HFFc6 (cell line): ENCODE measurements around the gene GLG1. TPM values are rescaled to one million over a fixed set of nuclear protein-coding genes. Genes with fewer than 3 reads are reported as not detected.
A peak's percentile ranks its signal among the peaks of the same experiment; 100 is the strongest.
"Not testable (repeated sequence)": the region's sequence is repeated elsewhere in the genome, so short reads cannot be mapped to it uniquely, and the experiment has no call there.

Experiments used
- DNase-seq: peaks from one replicate; pipeline ENCODE4 v3.0.0-alpha.2; 2018
- H3K27ac Mint-ChIP-seq: 2 replicates; pipeline ENCODE4 v1.8.0; 2020; ENCODE audit warnings: mild to moderate bottlenecking, mixed read lengths
- H3K27me3 Mint-ChIP-seq: 2 replicates; pipeline ENCODE4 v1.8.0; 2021; ENCODE audit warnings: mild to moderate bottlenecking, moderate library complexity, mixed read lengths; ENCODE audit not compliant: insufficient read depth
- H3K36me3 Mint-ChIP-seq: 2 replicates; pipeline ENCODE4 v1.8.0; 2021; ENCODE audit warnings: low read depth, mixed read lengths
- H3K4me1 Mint-ChIP-seq: 2 replicates; pipeline ENCODE4 v1.8.0; 2020; ENCODE audit warnings: low read depth, mixed read lengths
- H3K4me3 Mint-ChIP-seq: 2 replicates; pipeline ENCODE4 v1.8.0; 2020; ENCODE audit warnings: mild to moderate bottlenecking, moderate library complexity, mixed read lengths
- H3K9me3 Mint-ChIP-seq: 2 replicates; pipeline ENCODE4 v1.8.0; 2020; ENCODE audit warnings: mild to moderate bottlenecking, mixed read lengths
- total RNA-seq, 6 experiments: library from RNA; stranded (reverse); fragmentation: NEBNext Ultra II Directional; extraction: Animal tissue kit (Norgen Biotek cat#: 25700); gene quantifications; 2 replicates in 1 of 6; 3 replicates in 5 of 6; pipeline ENCODE4 v1.2.3, GENCODE V29; 2021
- TF ChIP-seq, protein P1 (sequence below): fragments of 200-600 bp; sonication (generic); IDR thresholded peaks from 2 replicates; pipeline ENCODE4 v1.5.0; 2021; ENCODE audit warnings: antibody characterized with exemption, mild to moderate bottlenecking

GLG1 gene
- total RNA-seq, 6 experiments from 2014 or later: 149 to 167 (median 161) TPM

DNA sequence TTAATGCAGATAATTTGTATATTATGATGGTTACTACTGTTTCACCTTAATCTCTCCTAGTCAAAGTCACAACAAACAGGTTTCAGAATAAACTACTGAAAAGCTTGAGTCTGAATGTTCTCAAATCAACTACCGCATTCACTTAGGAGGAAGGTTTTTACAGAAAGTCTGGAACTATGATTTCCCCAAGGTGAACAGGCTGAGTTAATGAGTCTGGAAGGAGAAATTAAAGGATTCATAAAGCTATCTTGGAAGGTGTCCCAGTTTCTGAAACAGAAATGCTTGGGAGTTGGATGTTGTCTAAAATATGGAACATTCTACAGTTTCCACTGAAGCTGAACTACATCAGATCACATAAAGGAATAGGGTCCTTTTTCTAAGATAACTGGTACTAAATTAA, 69.2 kb downstream of the GLG1 start:
- H3K36me3 Mint-ChIP-seq, H3K27me3 Mint-ChIP-seq, H3K4me3 Mint-ChIP-seq, H3K9me3 Mint-ChIP-seq, H3K27ac Mint-ChIP-seq, DNase-seq: not testable (repeated sequence)
- peaks cover 11% of the 10 kb centered on the region for H3K4me1 Mint-ChIP-seq

DNA sequence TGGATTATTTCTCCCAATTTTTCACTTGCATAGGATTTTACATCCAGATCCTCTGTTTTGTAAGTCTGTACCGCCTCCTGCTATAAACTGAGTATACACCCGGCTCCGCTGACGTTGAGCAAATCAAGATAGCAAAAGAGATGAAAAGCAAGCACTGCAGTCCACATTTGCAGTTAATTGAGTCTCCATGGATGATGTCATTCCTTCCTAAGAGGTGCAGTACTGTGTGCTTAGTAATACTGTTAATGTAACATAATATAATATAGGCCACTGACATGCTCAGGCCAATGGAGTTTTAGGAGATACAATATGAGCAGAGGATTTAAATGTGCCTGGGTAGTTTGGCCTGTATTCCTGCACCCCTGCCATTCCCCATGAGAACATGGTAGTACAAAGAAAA, 72.3 kb downstream of the GLG1 start:
- H3K4me1 Mint-ChIP-seq: peaks cover 11% of the 10 kb centered on the region
- H3K27me3 Mint-ChIP-seq: not testable (repeated sequence)

DNA sequence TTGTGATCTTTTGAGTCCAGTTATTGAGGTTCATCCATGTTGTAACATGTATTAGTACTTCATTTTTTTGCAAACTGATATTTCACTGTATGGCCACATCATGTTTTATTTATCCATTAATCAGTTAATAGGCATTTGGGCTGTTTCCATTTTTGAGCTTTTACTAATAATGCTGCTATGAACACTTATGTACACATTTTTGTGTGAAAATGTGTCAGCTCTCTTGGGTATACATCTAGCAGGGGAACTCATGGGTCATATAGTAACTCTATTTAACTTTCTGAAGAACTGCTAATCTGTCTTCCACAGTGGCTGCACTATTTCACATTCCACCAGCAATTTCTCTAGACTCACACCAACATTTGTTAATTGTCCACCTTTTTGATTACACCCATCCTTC, 82.0 kb downstream of the GLG1 start:
- Mint-ChIP-seq H3K27me3 (no peaks in the 10 kb centered on the region), H3K27ac (no peak overlapping the region), H3K4me3 (no peak overlapping the region), H3K36me3 (peaks cover 16% of the 10 kb centered on the region), H3K4me1 (peaks cover 25% of the 10 kb centered on the region), H3K9me3 (no peaks in the 10 kb centered on the region)
- TF ChIP-seq, protein P1, sequence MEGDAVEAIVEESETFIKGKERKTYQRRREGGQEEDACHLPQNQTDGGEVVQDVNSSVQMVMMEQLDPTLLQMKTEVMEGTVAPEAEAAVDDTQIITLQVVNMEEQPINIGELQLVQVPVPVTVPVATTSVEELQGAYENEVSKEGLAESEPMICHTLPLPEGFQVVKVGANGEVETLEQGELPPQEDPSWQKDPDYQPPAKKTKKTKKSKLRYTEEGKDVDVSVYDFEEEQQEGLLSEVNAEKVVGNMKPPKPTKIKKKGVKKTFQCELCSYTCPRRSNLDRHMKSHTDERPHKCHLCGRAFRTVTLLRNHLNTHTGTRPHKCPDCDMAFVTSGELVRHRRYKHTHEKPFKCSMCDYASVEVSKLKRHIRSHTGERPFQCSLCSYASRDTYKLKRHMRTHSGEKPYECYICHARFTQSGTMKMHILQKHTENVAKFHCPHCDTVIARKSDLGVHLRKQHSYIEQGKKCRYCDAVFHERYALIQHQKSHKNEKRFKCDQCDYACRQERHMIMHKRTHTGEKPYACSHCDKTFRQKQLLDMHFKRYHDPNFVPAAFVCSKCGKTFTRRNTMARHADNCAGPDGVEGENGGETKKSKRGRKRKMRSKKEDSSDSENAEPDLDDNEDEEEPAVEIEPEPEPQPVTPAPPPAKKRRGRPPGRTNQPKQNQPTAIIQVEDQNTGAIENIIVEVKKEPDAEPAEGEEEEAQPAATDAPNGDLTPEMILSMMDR: no peak
- no peak for DNase-seq

More for the DNA sequence above, 72.3 kb downstream of the GLG1 start:
- not testable (repeated sequence) for H3K27ac Mint-ChIP-seq, H3K4me3 Mint-ChIP-seq, H3K36me3 Mint-ChIP-seq, H3K9me3 Mint-ChIP-seq
- peak; percentile 21 for DNase-seq

DNA sequence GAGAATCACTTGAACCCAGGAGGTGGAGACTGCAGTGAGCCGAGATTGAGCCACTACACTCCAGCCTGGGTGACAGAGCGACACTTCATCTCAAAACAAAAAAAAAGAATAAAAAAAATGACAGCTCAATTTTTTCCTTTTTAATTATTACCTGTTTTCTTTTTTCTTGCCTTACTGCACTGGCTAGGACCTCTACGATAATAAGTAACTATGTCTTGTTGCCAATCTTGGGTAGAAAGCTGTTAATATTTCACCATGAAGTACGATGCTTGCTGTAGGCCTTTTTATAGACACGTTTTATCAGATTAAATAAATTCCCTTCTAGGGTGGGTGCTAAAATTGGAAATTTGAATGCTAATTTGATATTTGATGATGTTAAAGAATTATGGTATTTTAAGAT, 82.8 kb downstream of the GLG1 start:
- TF ChIP-seq, protein P1: no peak
- H3K9me3 Mint-ChIP-seq: no peaks in the 10 kb centered on the region
- H3K4me1 Mint-ChIP-seq: peaks cover 28% of the 10 kb centered on the region
- no peak overlapping the region for H3K27ac Mint-ChIP-seq
- H3K27me3 Mint-ChIP-seq: no peaks in the 10 kb centered on the region
- H3K4me3 Mint-ChIP-seq: no peak overlapping the region
- no peak for DNase-seq
- peaks cover 21% of the 10 kb centered on the region for H3K36me3 Mint-ChIP-seq

DNA sequence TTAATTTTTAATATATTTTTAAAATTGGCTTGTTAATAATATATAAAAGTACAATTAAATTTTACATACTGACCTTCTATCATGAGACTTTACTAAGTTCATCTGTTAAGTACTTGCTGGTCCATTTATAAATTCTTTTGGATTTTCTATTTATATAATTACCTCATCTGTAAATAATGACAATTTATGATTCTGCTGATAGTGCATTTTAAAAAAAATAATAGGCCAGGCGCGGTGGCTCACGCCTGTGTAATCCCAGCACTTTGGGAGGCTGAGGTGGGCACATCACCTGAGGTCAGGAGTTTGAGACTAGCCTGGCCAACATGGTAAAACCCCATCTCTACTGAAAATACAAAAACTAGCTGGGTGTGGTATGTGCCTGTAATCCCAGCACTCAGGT, 83.2 kb downstream of the GLG1 start:
- peaks cover 21% of the 10 kb centered on the region for H3K36me3 Mint-ChIP-seq
- not testable (repeated sequence) for H3K4me3 Mint-ChIP-seq, H3K9me3 Mint-ChIP-seq, H3K27ac Mint-ChIP-seq, H3K27me3 Mint-ChIP-seq, DNase-seq
- peaks cover 28% of the 10 kb centered on the region for H3K4me1 Mint-ChIP-seq

DNA sequence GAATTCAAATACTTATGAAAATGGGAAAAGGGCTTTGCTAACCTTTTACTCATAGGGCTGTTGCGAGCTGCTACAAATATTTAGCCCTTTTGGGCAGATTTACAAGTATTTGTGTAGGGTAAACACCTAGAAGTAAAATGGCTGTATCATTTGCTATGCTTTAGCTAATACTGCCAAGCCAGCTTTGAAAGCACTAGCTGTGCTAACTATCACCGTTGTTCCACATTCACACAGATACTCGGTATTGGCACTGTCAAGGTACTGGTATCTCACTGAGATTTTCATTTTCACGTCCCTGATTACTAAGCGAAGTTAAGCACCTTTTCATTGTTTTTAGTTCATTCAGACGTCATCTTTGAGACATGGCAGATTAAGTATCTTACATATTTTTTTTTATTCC, 84.8 kb downstream of the GLG1 start:
- Mint-ChIP-seq H3K27ac (peak overlapping the region; percentile 57), H3K27me3 (no peaks in the 10 kb centered on the region), H3K9me3 (no peaks in the 10 kb centered on the region), H3K36me3 (peaks cover 26% of the 10 kb centered on the region), H3K4me3 (no peak overlapping the region; the same call in 1 of the 2 replicates), H3K4me1 (peaks cover 28% of the 10 kb centered on the region)
- DNase-seq: no peak
- TF ChIP-seq, protein P1: no peak

DNA sequence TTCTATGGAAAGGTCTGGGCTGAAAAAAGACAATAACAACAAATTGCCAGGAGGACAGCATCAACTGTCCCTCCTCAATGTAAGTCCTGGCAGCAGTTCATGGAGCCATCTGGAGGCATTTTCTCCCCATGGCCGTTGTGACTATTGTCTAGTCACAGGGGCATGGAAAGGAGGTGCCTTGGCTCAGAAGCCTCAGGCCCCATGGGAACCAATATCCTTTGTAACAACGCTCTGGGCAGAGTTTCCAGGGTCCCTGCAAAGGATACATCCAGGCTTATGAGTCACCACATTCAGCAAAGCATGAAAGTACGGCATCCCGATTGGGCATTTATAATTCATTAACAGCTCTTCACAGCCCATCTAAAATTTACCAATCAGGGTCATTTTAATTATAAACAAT, 85.2 kb downstream of the GLG1 start:
- DNase-seq: peak; percentile 43
- Mint-ChIP-seq H3K27me3 (no peaks in the 10 kb centered on the region), H3K4me3 (peak overlapping the region; percentile 2), H3K4me1 (peaks cover 28% of the 10 kb centered on the region), H3K27ac (peak overlapping the region; percentile 57), H3K36me3 (peaks cover 26% of the 10 kb centered on the region), H3K9me3 (no peaks in the 10 kb centered on the region)
- TF ChIP-seq, protein P1: no peak

DNA sequence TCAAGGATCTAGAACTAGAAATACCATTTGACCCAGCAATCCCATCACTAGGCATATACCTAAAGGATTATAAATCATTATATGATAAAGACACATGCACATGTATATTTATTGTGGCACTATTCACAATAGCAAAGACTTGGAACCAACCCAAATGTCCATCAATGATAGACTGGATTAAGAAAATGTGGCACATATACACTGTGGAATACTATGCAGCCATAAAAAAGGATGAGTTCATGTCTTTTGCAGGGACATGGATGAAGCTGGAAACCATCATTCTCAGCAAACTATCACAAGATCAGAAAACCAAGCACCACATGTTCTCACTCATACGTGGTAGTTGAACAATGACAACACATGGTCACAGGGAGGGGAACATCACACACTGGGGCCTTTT, 88.0 kb downstream of the GLG1 start:
- peaks cover 28% of the 10 kb centered on the region for H3K4me1 Mint-ChIP-seq
- peaks cover 15% of the 10 kb centered on the region for H3K36me3 Mint-ChIP-seq
- H3K27ac Mint-ChIP-seq, H3K4me3 Mint-ChIP-seq, H3K9me3 Mint-ChIP-seq, DNase-seq, H3K27me3 Mint-ChIP-seq: not testable (repeated sequence)
